ENCODE data around the gene NOL6.
"Not testable (repeated sequence)": the region's sequence is repeated elsewhere in the genome, so short reads cannot be mapped to it uniquely, and the experiment has no call there.

The NOL6 gene

GRCh38 chr9:33426843-33427293, 46.9 kb downstream of the NOL6 start:
- no peak for DNase-seq (ENCODE audit: low read depth)
- H3K4me3 ChIP-seq (ENCODE audit: low read length), result no peak overlapping the region
- TF ChIP-seq CTCF (IDR thresholded peaks at IDR 0.05; ENCODE audit: insufficient read depth, low read depth, low read length, missing control alignments), result no peak

- H3K4me3 ChIP-seq (ENCODE audit: low read length), result no peak overlapping the region
- peak; percentile 75 for DNase-seq (ENCODE audit: low read depth)
- no peak for TF ChIP-seq CTCF (IDR thresholded peaks at IDR 0.05; ENCODE audit: insufficient read depth, low read depth, low read length, missing control alignments)
Observed at GRCh38 chr9:33425128-33425533, 48.6 kb downstream of the NOL6 start.

- not testable (repeated sequence) for DNase-seq (ENCODE audit: low read depth); H3K4me3 ChIP-seq (ENCODE audit: low read length)
Observed at GRCh38 chr9:33424492-33424891, 49.2 kb downstream of the NOL6 start.

- H3K4me3 ChIP-seq (ENCODE audit: low read length); DNase-seq (ENCODE audit: low read depth): not testable (repeated sequence)
Observed at GRCh38 chr9:33424043-33424442, 49.7 kb downstream of the NOL6 start.

- TF ChIP-seq CTCF (IDR thresholded peaks at IDR 0.05; ENCODE audit: insufficient read depth, low read depth, low read length, missing control alignments), result no peak
- H3K4me3 ChIP-seq (ENCODE audit: low read length), result no peak overlapping the region
- no peak for DNase-seq (ENCODE audit: low read depth)
Observed at GRCh38 chr9:33419708-33420303, 53.9 kb downstream of the NOL6 start.

- no peak for TF ChIP-seq CTCF (IDR thresholded peaks at IDR 0.05; ENCODE audit: insufficient read depth, low read depth, low read length, missing control alignments)
- H3K4me3 ChIP-seq (ENCODE audit: low read length), result no peak overlapping the region
- DNase-seq (ENCODE audit: low read depth), result peak; percentile 86
Observed at GRCh38 chr9:33418090-33418489, 55.6 kb downstream of the NOL6 start.

GRCh38 chr9:33416996-33417395, 56.7 kb downstream of the NOL6 start:
- no peak for DNase-seq (ENCODE audit: low read depth)
- no peak for TF ChIP-seq CTCF (IDR thresholded peaks at IDR 0.05; ENCODE audit: insufficient read depth, low read depth, low read length, missing control alignments)
- H3K4me3 ChIP-seq (ENCODE audit: low read length), result no peak overlapping the region

GRCh38 chr9:33415501-33416038, 58.2 kb downstream of the NOL6 start:
- peak; percentile 57 for TF ChIP-seq CTCF (IDR thresholded peaks at IDR 0.05; ENCODE audit: insufficient read depth, low read depth, low read length, missing control alignments)
- H3K4me3 ChIP-seq (ENCODE audit: low read length), result no peak overlapping the region
- DNase-seq (ENCODE audit: low read depth), result peak; percentile 88
